ENCODE results near the gene EREG. TPM values are rescaled to one million over a fixed set of nuclear protein-coding genes. Genes with fewer than 3 reads are reported as not detected.
A peak's percentile ranks its signal among the peaks of the same experiment; 100 is the strongest.

EREG gene
- total and polyA plus RNA-seq, 9 of the 15 experiments (the other 6 are each of a cell fraction or from before 2014, with no cell fraction given) = 0.97 to 7.3 (median 2.5) TPM

DNA sequence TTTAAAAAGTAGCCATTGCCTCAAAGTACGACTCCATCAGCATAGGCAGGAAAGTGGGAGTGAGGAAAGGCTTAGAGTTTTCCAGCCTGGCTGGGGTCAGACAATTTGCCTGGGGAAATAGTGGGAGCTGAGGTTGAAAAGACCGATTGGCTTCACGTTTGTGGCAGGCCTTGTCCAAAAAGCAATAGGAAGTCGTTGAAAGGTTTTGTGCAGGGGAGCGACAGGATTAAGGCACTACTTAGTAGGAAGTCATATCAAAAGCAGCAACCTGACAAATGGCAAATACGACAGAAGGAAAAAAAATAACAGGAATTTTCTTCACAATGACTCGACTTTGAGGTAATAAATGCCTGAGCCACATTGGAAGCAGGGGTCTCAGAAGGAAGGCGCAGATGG is 691 bp upstream of the EREG start (continued):
- TF ChIP-seq, protein P1, sequence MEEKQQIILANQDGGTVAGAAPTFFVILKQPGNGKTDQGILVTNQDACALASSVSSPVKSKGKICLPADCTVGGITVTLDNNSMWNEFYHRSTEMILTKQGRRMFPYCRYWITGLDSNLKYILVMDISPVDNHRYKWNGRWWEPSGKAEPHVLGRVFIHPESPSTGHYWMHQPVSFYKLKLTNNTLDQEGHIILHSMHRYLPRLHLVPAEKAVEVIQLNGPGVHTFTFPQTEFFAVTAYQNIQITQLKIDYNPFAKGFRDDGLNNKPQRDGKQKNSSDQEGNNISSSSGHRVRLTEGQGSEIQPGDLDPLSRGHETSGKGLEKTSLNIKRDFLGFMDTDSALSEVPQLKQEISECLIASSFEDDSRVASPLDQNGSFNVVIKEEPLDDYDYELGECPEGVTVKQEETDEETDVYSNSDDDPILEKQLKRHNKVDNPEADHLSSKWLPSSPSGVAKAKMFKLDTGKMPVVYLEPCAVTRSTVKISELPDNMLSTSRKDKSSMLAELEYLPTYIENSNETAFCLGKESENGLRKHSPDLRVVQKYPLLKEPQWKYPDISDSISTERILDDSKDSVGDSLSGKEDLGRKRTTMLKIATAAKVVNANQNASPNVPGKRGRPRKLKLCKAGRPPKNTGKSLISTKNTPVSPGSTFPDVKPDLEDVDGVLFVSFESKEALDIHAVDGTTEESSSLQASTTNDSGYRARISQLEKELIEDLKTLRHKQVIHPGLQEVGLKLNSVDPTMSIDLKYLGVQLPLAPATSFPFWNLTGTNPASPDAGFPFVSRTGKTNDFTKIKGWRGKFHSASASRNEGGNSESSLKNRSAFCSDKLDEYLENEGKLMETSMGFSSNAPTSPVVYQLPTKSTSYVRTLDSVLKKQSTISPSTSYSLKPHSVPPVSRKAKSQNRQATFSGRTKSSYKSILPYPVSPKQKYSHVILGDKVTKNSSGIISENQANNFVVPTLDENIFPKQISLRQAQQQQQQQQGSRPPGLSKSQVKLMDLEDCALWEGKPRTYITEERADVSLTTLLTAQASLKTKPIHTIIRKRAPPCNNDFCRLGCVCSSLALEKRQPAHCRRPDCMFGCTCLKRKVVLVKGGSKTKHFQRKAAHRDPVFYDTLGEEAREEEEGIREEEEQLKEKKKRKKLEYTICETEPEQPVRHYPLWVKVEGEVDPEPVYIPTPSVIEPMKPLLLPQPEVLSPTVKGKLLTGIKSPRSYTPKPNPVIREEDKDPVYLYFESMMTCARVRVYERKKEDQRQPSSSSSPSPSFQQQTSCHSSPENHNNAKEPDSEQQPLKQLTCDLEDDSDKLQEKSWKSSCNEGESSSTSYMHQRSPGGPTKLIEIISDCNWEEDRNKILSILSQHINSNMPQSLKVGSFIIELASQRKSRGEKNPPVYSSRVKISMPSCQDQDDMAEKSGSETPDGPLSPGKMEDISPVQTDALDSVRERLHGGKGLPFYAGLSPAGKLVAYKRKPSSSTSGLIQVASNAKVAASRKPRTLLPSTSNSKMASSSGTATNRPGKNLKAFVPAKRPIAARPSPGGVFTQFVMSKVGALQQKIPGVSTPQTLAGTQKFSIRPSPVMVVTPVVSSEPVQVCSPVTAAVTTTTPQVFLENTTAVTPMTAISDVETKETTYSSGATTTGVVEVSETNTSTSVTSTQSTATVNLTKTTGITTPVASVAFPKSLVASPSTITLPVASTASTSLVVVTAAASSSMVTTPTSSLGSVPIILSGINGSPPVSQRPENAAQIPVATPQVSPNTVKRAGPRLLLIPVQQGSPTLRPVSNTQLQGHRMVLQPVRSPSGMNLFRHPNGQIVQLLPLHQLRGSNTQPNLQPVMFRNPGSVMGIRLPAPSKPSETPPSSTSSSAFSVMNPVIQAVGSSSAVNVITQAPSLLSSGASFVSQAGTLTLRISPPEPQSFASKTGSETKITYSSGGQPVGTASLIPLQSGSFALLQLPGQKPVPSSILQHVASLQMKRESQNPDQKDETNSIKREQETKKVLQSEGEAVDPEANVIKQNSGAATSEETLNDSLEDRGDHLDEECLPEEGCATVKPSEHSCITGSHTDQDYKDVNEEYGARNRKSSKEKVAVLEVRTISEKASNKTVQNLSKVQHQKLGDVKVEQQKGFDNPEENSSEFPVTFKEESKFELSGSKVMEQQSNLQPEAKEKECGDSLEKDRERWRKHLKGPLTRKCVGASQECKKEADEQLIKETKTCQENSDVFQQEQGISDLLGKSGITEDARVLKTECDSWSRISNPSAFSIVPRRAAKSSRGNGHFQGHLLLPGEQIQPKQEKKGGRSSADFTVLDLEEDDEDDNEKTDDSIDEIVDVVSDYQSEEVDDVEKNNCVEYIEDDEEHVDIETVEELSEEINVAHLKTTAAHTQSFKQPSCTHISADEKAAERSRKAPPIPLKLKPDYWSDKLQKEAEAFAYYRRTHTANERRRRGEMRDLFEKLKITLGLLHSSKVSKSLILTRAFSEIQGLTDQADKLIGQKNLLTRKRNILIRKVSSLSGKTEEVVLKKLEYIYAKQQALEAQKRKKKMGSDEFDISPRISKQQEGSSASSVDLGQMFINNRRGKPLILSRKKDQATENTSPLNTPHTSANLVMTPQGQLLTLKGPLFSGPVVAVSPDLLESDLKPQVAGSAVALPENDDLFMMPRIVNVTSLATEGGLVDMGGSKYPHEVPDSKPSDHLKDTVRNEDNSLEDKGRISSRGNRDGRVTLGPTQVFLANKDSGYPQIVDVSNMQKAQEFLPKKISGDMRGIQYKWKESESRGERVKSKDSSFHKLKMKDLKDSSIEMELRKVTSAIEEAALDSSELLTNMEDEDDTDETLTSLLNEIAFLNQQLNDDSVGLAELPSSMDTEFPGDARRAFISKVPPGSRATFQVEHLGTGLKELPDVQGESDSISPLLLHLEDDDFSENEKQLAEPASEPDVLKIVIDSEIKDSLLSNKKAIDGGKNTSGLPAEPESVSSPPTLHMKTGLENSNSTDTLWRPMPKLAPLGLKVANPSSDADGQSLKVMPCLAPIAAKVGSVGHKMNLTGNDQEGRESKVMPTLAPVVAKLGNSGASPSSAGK (IDR thresholded peaks at IDR 0.05) = 0 out of 2 replicates have a peak, but pooled peaks have one; percentile 16

Measured in K562 (cell line).